NCI-H187 treated with DMSO at 0.1 percent for 48 hours (cell line): Measurements from ENCODE around the gene CREB5.
"Not testable (repeated sequence)": the region's sequence is repeated elsewhere in the genome, so short reads cannot be mapped to it uniquely, and the experiment has no call there.

ENCODE experiments used
- DNase-seq: peaks from one replicate; lab custom pipeline; 2025; lab: John Stamatoyannopoulos, UW

The CREB5 gene

GRCh38 chr7:28550580-28551186 is 138.4 kb downstream of the CREB5 start:
- no peak for DNase-seq

DNA sequence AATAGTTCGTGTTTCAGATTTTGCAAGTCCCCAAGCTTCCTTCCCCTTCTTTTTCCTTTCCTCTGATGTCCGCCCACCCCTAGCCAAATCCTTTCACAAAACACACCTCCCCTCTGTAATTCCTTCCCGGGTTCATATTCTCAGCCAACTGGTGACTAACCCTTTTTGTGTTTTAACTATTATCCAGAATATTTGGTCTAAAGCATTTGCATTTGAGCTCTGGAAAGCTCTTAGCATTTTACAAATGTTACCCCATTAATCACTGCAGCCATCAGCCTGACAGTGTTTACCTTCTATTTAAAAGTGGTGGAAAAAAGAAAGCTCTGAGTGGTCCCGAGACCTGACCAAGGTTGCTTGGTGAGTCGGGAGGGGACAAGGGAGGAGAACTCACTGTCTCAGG is 139.0 kb downstream of the CREB5 start:
- no peak for DNase-seq

- DNase-seq: not testable (repeated sequence)
These were observed 139.4 kb downstream of the CREB5 start for GRCh38 chr7:28551766-28552165.

DNA sequence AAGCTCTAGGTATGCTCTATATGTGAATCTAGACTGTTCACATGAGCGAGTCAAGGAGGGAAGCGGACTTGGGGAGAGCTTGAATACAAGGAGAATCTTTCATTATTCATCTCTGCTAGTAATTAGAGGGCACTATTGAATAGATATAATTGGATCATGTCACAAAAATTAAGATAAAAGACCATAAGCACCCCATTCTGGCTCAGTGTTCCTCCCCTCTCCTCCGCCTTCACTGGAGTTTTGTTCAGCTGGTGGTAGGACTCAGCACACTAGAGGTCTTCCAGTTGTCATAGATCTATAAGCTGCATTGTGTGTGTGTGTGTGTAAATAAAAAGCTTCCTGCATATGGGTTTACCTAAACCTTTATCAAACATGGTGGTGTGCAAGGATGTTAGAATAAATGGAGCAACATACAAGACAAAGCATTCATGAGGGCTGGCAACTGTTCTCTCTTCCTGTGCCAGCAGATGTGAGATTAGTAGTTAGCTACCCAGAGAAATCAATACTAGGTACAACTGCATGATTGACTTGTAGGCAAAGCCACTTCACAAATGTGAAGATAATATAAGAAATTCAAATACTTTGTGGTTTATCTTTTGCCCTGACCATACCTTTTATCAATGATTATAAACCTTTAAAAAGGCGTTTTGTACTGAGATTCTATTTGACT is 142.6 kb downstream of the CREB5 start:
- DNase-seq: no peak

DNA sequence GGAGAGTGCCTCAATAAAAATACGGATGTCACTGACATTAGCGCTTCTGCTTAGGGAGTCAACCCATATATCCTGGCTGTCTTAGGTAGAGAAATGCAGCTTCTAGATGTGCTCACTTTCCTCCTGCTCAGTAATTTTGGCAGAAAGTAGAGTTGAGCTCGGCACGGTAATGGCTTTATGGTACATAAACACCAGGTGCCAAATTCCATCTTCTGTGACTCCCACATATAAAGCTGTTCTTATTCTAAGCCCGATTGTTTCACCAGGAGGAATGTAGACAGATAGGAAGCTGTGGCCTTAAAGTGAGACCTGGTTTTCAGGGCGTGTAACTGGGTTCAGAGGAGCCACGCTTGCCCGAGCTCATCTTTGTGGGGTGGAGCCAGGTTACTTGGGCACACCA is 143.7 kb downstream of the CREB5 start:
- no peak for DNase-seq

DNA sequence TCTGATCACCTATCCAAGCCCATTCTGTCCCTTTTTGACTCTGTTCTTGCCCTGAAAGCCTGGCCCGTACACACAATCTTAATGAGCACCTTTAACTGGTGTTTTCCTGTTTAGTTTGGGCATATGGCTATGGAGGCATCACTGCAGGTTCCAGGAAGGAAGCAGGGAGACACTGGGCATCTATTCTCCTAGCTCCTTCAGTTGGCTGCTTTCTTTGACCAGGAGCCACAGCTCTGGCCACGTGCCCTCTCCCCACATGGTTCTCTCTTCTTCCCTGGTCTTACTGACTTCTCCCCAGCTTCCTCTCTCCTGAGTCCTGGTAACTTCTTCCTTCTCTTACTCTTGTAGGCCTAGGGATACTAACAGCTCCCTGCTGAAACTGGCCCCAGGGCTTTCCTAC is 144.4 kb downstream of the CREB5 start:
- no peak for DNase-seq

DNA sequence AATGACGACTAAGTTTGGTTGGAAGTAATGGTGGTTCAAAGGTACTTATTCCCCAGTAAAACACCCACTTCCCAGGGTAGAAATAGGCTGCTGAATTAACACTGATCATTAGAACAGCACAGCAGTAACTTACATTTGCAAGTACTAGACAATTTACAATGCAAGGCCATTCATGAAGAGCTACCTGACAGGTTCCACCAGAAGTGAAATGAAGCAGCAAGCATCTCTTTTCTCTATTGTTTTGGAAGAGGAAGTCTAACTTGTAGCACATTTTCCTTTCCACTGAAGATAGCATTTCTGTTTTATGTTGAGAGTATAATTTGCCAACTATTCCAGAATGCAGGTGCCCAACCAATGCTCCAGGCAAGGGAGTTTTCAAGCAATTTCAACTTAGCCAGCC is 145.9 kb downstream of the CREB5 start:
- DNase-seq: no peak

GRCh38 chr7:28560767-28561166 is 148.4 kb downstream of the CREB5 start:
- no peak for DNase-seq

GRCh38 chr7:28564033-28564432 is 151.7 kb downstream of the CREB5 start:
- no peak for DNase-seq

DNA sequence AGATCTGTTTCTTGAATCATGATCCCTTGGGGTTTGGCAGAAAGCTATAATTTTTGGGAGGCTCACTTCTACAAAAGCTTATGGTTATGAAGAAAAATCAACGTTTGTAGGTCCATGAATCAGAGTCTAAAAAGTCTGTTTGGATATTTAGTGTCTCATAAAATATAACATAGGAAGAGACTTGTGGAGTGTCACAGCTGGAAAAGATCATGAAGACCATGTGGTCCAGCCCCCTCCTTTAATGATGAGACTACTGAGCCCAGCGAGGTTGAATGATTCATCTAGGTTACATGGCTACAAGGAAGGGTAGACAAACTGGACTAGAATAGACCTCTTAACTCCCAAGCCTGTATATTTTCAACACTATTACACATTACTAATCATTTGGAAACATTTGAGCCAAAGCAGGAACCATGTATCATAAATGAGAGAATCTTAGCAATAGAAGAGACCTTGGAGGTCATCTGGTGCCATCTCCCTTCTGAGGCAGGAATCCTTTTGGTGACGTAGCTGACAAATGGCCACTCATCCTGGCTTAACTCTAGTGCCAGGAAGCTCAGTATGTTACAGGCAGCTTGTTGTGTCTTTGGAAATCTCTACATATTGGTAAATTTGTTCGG is 152.5 kb downstream of the CREB5 start:
- no peak for DNase-seq

DNA sequence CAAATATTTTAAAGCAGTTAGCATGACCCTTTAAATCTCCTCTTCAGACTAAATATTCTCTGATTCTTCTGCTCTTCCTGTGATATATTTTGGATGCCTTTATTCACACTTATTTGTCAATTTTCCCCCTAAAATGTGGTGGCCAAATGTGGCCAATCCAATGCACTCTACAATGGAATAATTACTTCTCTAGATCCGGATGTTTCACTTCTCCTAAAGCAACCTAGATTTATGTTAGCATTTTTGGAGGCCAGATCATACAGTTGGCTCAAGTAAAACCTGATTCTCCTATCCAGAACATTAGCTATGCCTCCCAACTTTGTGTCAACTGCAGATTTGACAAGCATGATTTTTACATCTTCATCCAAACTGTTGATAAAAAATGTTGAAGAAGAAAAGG is 153.7 kb downstream of the CREB5 start:
- no peak for DNase-seq

- DNase-seq: no peak
These were observed 158.0 kb downstream of the CREB5 start for GRCh38 chr7:28570113-28570969.

GRCh38 chr7:28570970-28571288 is 158.6 kb downstream of the CREB5 start:
- DNase-seq: no peak

GRCh38 chr7:28571405-28571804 is 159.1 kb downstream of the CREB5 start:
- DNase-seq: no peak

- DNase-seq: peak; percentile 95
These were observed 160.2 kb downstream of the CREB5 start for GRCh38 chr7:28572321-28573058.

GRCh38 chr7:28573059-28573553 is 160.8 kb downstream of the CREB5 start:
- DNase-seq: no peak

- no peak for DNase-seq
These were observed 161.5 kb downstream of the CREB5 start for GRCh38 chr7:28573651-28574301.

- DNase-seq: no peak
These were observed 162.9 kb downstream of the CREB5 start for GRCh38 chr7:28575241-28575643.

DNA sequence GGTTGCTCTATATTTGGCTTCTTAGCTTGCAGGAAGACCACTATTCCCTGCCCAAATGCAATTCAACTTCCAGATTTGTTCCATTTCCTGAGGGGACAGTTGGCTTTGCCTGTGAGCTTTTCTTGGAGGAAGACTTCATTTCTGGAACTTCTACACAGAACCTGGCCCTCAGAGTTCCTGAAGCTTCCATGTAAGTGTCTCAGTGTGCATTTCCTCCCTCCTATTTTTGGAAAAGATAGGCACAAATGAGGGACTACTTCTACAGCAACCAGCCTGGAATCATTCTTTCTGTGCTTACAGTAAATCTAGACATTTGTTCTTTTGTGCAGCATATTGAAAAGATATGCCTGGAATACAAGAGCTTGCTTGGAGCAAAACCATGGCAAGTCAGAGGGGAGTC is 164.3 kb downstream of the CREB5 start:
- DNase-seq: no peak

DNA sequence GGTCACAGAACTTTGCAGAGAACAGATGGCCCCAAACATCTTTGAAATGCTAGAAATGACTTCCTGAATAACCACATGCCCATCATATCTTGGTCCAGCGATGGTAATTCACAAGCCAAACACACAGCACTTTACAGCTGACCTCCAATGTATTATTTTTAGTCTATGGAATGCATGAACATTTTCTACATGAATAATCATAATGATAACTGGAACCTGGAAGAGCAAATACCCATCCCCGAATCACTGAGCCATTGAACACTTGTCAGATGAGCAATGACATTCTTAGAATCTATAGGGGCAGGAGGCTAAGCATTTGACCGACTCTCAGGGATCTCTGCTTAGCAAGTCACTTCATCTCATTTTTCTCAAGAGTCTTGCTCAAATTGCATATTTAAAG is 167.3 kb downstream of the CREB5 start:
- no peak for DNase-seq

GRCh38 chr7:28580665-28581064 is 168.3 kb downstream of the CREB5 start:
- no peak for DNase-seq
